Naive thymus-derived CD4-positive, alpha-beta T cell (primary cell): ENCODE data around the gene RIOX2. TPM values are rescaled to one million over a fixed set of nuclear protein-coding genes. Genes with fewer than 3 reads are reported as not detected.

Experiments
- ATAC-seq: fragments of 150-1000 bp; cut with Tn5 transposase; 2 replicates; pipeline ENCODE4 v1.10.0; 2021; ENCODE audit warnings: mild to moderate bottlenecking, moderate library complexity
- CTCF ChIA-PET: fragments of 350-600 bp; sonication (Branson Sonifier 250); formaldehyde crosslinking; loops from one replicate; lab custom pipeline; 2021; ENCODE audit warnings: antibody characterized with exemption; lab: Charles Lee
- POLR2A ChIA-PET: fragments of 350-600 bp; sonication (Branson Sonifier 250); formaldehyde crosslinking; loops from one replicate; lab custom pipeline; 2021; ENCODE audit warnings: antibody characterized with exemption, inconsistent platforms; lab: Charles Lee
- DNase-seq, 9 donors: peaks; one replicate each; pipeline versions ENCODE4 v3.0.0 to v3.0.0-alpha.2; 2020 to 2022; ENCODE audit warnings: mixed read lengths in 1 of 9
- H3K27ac ChIP-seq: one replicate; pipeline ENCODE4 v1.7.0; 2013; ENCODE audit warnings: mild to moderate bottlenecking, low read depth, low read length, moderate library complexity
- H3K27me3 ChIP-seq, 2 donors: one replicate each; pipeline ENCODE4 v1.7.0; 2013; ENCODE audit warnings: low read length in 2 of 2, mild to moderate bottlenecking in 2 of 2, moderate library complexity in 2 of 2; ENCODE audit not compliant: control insufficient read depth in 2 of 2, insufficient read depth in 2 of 2
- H3K36me3 ChIP-seq, 3 experiments: 1 replicate in 2 of 3; 2 replicates in 1 of 3; pipeline ENCODE4 v1.7.0; 2013; ENCODE audit warnings: low read length in 3 of 3, mild to moderate bottlenecking in 3 of 3, moderate library complexity in 1 of 3; ENCODE audit not compliant: insufficient read depth in 3 of 3, control insufficient read depth in 2 of 3
- H3K4me1 ChIP-seq, 2 donors: one replicate each; pipeline ENCODE4 v1.7.0; 2013; ENCODE audit warnings: low read length in 2 of 2, mild to moderate bottlenecking in 2 of 2, moderate library complexity in 1 of 2; ENCODE audit not compliant: control insufficient read depth in 2 of 2, insufficient read depth in 2 of 2
- H3K4me3 ChIP-seq: 2 replicates; pipeline ENCODE4 v1.7.0; 2013; ENCODE audit warnings: mild to moderate bottlenecking, low read length
- H3K9me3 ChIP-seq, 3 experiments: 1 replicate in 2 of 3; 2 replicates in 1 of 3; pipeline ENCODE4 v1.7.0; 2013; ENCODE audit warnings: low read length in 3 of 3; ENCODE audit not compliant: control insufficient read depth in 2 of 3
- H3K27ac Mint-ChIP-seq, 9 donors: one replicate each; pipeline ENCODE4 v1.8.0; 2020 to 2022; ENCODE audit warnings: mixed read lengths in 9 of 9, mild to moderate bottlenecking in 8 of 9, moderate library complexity in 5 of 9, inconsistent platforms in 2 of 9
- H3K27me3 Mint-ChIP-seq, 5 donors: one replicate each; pipeline ENCODE4 v1.8.0; 2021 to 2022; ENCODE audit warnings: mixed read lengths in 5 of 5, mild to moderate bottlenecking in 1 of 5
- H3K36me3 Mint-ChIP-seq, 5 donors: one replicate each; pipeline ENCODE4 v1.8.0; 2020 to 2022; ENCODE audit warnings: mixed read lengths in 5 of 5, mild to moderate bottlenecking in 3 of 5, inconsistent platforms in 1 of 5
- H3K4me1 Mint-ChIP-seq, 7 donors: one replicate each; pipeline ENCODE4 v1.8.0; 2020 to 2022; ENCODE audit warnings: mixed read lengths in 7 of 7, mild to moderate bottlenecking in 3 of 7, inconsistent platforms in 1 of 7
- H3K4me3 Mint-ChIP-seq, 10 donors: one replicate each; pipeline ENCODE4 v1.8.0; 2020 to 2022; ENCODE audit warnings: mild to moderate bottlenecking in 10 of 10, mixed read lengths in 10 of 10, moderate library complexity in 6 of 10, inconsistent platforms in 2 of 10
- H3K9me3 Mint-ChIP-seq, 11 donors: one replicate each; pipeline ENCODE4 v1.8.0; 2020 to 2022; ENCODE audit warnings: mixed read lengths in 11 of 11, mild to moderate bottlenecking in 4 of 11, inconsistent platforms in 1 of 11, moderate library complexity in 1 of 11
- intact Hi-C, 2 donors: fragments of 100-400 bp; cut with micrococcal nuclease; formaldehyde crosslinking; loops; one replicate each; pipeline ENCODE4 v1.15.1; 2023
- polyA plus RNA-seq, 2 donors: library from polyadenylated mRNA; unstranded; fragments of 300-500 nt; fragmentation: Illumina TruSeq; gene quantifications; one replicate each; pipeline ENCODE4 v1.2.3, GENCODE V29; 2021
- total RNA-seq, 6 experiments: library from RNA in 5 of 6; stranded (reverse) in 5 of 6; gene quantifications; 1 replicate in 5 of 6; 2 replicates in 1 of 6; pipeline ENCODE4 v1.2.3 and lab custom pipeline; 2021 to 2026

Gene RIOX2
- total and polyA plus RNA-seq, 7 experiments from 2014 or later: 17.8 to 110 (median 31.4) TPM

DNA sequence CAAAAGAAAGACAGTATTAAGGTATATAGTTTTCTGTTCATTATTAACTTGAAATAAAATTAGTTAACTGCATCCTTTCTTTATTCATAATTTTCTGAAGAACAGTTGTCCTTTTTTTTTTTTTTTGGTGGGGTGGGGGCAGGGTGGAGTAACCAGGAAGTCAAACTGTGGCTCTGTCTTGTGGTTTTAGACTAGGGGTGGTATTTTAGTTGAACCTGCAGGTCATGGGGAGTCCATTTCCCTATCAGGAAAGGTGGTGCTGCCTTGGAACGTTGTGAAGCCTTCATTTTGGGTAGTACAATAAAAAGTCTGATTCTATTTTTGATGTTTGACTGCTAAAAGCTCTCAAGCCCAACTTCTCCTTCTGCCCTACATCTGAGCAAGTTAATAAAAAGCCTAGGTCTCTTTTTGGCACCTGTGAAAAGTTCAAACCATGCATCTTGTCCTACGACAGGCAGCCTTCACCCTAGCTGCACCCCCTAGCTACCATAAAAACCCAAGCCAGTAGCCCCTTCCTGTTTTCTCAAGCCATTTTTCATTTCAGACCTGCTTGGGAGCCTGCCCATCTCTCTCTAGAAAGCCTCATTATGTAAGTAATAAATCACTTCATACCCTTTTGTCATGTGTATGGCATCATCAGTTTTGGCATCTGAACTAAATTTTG lies 31.2 kb upstream of the RIOX2 start:
- H3K27me3 Mint-ChIP-seq: peaks cover 0 to 7% (median 5%) of the 10 kb centered on the region in 5 donors
- ATAC-seq (peak; percentile 34), DNase-seq (peak in 1 of 9 donors; percentile 24)
- H3K9me3 Mint-ChIP-seq: peaks cover 0 to 12% (median 0%) of the 10 kb centered on the region in 11 donors
- H3K27me3 ChIP-seq: no peaks in the 10 kb centered on the region
- ChIA-PET POLR2A (no interaction called here), CTCF (no interaction called here)
- H3K9me3 ChIP-seq: no peaks in the 10 kb centered on the region
- intact Hi-C loops: no loop called here
- H3K4me1 Mint-ChIP-seq: peaks cover 0 to 54% (median 15%) of the 10 kb centered on the region in 7 donors
- H3K36me3 Mint-ChIP-seq: peaks cover 0 to 42% (median 0%) of the 10 kb centered on the region in 5 donors
- peak overlapping the region in 4 of 10 donors; percentile 43 to 69 (median 50) for H3K4me3 Mint-ChIP-seq
- H3K4me1 ChIP-seq: no peaks in the 10 kb centered on the region
- no peaks in the 10 kb centered on the region for H3K36me3 ChIP-seq
- peak overlapping the region in 5 of 9 donors; percentile 16 to 81 (median 34) for H3K27ac Mint-ChIP-seq
- H3K27ac ChIP-seq: no peak overlapping the region
- no peak overlapping the region for H3K4me3 ChIP-seq

GRCh38 chr3:98002717-98003116 lies 30.5 kb upstream of the RIOX2 start:
- ChIA-PET POLR2A (no interaction called here), CTCF (no interaction called here)
- DNase-seq: no peak
- Histone ChIP-seq H3K4me3 (no peak overlapping the region), H3K27me3 (no peaks in the 10 kb centered on the region), H3K36me3 (no peaks in the 10 kb centered on the region), H3K27ac (no peak overlapping the region), H3K9me3 (no peaks in the 10 kb centered on the region), H3K4me1 (no peaks in the 10 kb centered on the region)
- intact Hi-C loops: no loop called here
- no peak overlapping the region for H3K4me3 Mint-ChIP-seq
- no peak for ATAC-seq
- peaks cover 0 to 47% (median 15%) of the 10 kb centered on the region in 7 donors for H3K4me1 Mint-ChIP-seq
- peaks cover 0 to 41% (median 0%) of the 10 kb centered on the region in 5 donors for H3K36me3 Mint-ChIP-seq
- H3K9me3 Mint-ChIP-seq: peaks cover 0 to 12% (median 0%) of the 10 kb centered on the region in 11 donors
- no peak overlapping the region for H3K27ac Mint-ChIP-seq
- H3K27me3 Mint-ChIP-seq: peaks cover 0 to 7% (median 5%) of the 10 kb centered on the region in 5 donors

DNA sequence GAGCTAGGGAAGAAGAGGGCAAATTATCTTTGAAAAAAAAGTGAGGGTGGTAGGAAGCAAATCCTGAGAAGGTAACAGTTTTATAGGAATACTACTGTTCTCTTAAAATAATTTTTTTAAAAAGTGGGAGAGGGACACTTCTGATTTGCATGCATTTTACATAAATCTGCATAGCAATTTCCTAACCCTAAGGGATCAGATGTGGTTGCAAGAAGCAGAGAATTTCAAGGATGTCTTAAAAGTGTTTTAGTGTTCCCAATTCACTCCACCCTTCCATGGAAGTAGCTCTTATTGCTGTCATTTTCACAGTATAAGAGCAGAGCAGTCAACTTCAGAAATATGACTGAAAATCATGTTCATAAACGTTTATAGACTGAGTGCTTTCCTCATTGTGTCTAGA lies 27.8 kb upstream of the RIOX2 start:
- H3K4me3 ChIP-seq: no peak overlapping the region
- DNase-seq (no peak), ATAC-seq (no peak)
- H3K36me3 ChIP-seq: no peaks in the 10 kb centered on the region
- ChIA-PET POLR2A (no interaction called here), CTCF (no interaction called here)
- H3K4me3 Mint-ChIP-seq: no peak overlapping the region
- no peaks in the 10 kb centered on the region for H3K27me3 ChIP-seq
- H3K9me3 Mint-ChIP-seq: peaks cover 0 to 16% (median 0%) of the 10 kb centered on the region in 11 donors
- H3K9me3 ChIP-seq: no peaks in the 10 kb centered on the region
- no peaks in the 10 kb centered on the region for H3K4me1 ChIP-seq
- no peak overlapping the region for H3K27ac Mint-ChIP-seq
- H3K4me1 Mint-ChIP-seq: peaks cover 0 to 35% (median 9%) of the 10 kb centered on the region in 7 donors
- intact Hi-C loops: no loop called here
- H3K36me3 Mint-ChIP-seq: peaks cover 0 to 39% (median 0%) of the 10 kb centered on the region in 5 donors
- H3K27ac ChIP-seq: no peak overlapping the region
- H3K27me3 Mint-ChIP-seq: peaks cover 0 to 2% (median 0%) of the 10 kb centered on the region in 5 donors

DNA sequence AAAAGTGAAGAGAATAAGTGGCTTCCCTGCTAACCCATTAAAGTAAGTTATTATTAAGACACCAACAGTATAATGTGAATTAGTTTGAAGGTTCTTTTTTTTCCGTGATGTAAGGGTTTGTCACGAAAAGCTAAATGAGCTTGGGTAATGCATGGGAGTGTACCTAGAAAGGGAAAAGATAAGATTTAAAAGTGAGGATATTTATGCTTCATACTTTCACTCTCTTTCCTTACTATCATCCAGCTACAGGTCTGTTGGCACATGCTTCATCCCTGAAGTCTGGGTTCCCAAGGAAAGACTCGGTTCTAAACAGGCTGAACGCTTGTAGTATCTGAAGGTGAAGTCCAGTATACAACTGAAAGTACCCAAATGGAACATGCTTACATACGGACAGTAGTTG lies 26.9 kb upstream of the RIOX2 start:
- Histone ChIP-seq H3K27me3 (no peaks in the 10 kb centered on the region), H3K4me3 (no peak overlapping the region), H3K9me3 (no peaks in the 10 kb centered on the region), H3K4me1 (no peaks in the 10 kb centered on the region), H3K36me3 (no peaks in the 10 kb centered on the region), H3K27ac (no peak overlapping the region)
- Mint-ChIP-seq H3K9me3 (peaks cover 0 to 16% (median 0%) of the 10 kb centered on the region in 11 donors), H3K36me3 (peaks cover 0 to 33% (median 0%) of the 10 kb centered on the region in 5 donors), H3K4me3 (no peak overlapping the region), H3K27ac (no peak overlapping the region), H3K27me3 (peaks cover 0 to 4% (median 0%) of the 10 kb centered on the region in 5 donors), H3K4me1 (peaks cover 0 to 32% (median 8%) of the 10 kb centered on the region in 7 donors)
- no peak for DNase-seq
- ChIA-PET POLR2A (no interaction called here), CTCF (interaction anchor here (0.6 kb wide), 1 partner anchor 9 kb away, joined by 4 read pairs; no protein-coding TSS in a partner anchor)
- no peak for ATAC-seq
- intact Hi-C loops: no loop called here

- Histone ChIP-seq H3K9me3 (no peaks in the 10 kb centered on the region), H3K27me3 (no peaks in the 10 kb centered on the region), H3K27ac (no peak overlapping the region), H3K4me1 (peaks cover 0 to 3% of the 10 kb centered on the region in 2 donors), H3K36me3 (no peaks in the 10 kb centered on the region), H3K4me3 (no peak overlapping the region)
- H3K9me3 Mint-ChIP-seq: peaks cover 0 to 12% (median 0%) of the 10 kb centered on the region in 11 donors
- peaks cover 0 to 7% (median 0%) of the 10 kb centered on the region in 5 donors for H3K27me3 Mint-ChIP-seq
- ChIA-PET POLR2A (interaction anchor here (1.0 kb wide), 1 partner anchor 12 kb away, joined by 4 read pairs; no protein-coding TSS in a partner anchor), CTCF (no interaction called here)
- ATAC-seq (no peak), DNase-seq (no peak)
- peak overlapping the region in 1 of 9 donors; percentile 27 for H3K27ac Mint-ChIP-seq
- peaks cover 0 to 27% (median 0%) of the 10 kb centered on the region in 5 donors for H3K36me3 Mint-ChIP-seq
- no peak overlapping the region for H3K4me3 Mint-ChIP-seq
- peaks cover 0 to 31% (median 13%) of the 10 kb centered on the region in 7 donors for H3K4me1 Mint-ChIP-seq
- intact Hi-C loops: no loop called here
Measured at GRCh38 chr3:97996988-97997387, 24.8 kb upstream of the RIOX2 start.

DNA sequence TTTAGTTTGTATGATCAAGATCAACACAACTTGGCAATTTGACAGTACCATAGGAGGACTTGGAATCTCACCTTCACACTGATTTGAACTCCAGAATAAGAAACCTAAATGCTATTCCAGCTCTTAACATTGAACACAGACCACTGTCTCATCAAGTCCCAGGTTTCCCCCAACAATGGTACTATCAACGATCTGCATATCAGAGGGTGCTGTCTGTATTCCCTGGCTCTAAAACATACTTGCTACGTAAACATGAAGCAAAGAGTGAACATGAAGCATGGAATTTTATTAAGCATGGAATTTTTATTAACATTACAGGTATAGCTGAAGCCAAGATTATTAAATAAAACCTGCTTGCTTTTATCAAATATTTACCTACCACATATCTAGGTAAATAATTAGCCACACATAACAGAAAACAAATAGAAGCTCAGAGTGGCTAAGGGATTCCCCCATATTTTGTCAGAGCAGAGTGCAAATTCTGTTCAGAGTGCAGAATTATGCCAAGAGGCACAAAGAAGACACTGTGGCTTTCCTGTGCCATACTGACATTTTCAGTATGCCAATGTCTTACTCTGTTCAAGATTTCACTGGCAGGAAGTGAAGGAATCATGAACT lies 22.2 kb upstream of the RIOX2 start:
- Mint-ChIP-seq H3K36me3 (peaks cover 0 to 19% (median 0%) of the 10 kb centered on the region in 5 donors), H3K27me3 (peaks cover 0 to 7% (median 0%) of the 10 kb centered on the region in 5 donors), H3K4me3 (no peak overlapping the region), H3K4me1 (peaks cover 13 to 45% (median 30%) of the 10 kb centered on the region in 7 donors), H3K9me3 (peaks cover 0 to 11% (median 0%) of the 10 kb centered on the region in 11 donors), H3K27ac (no peak overlapping the region)
- POLR2A ChIA-PET: no interaction called here
- intact Hi-C loops: no loop called here
- Histone ChIP-seq H3K27me3 (no peaks in the 10 kb centered on the region), H3K9me3 (no peaks in the 10 kb centered on the region), H3K27ac (no peak overlapping the region), H3K4me3 (no peak overlapping the region), H3K4me1 (peaks cover 0 to 20% of the 10 kb centered on the region in 2 donors), H3K36me3 (no peaks in the 10 kb centered on the region)
- ATAC-seq (no peak), DNase-seq (no peak)
- CTCF ChIA-PET: no interaction called here
